Measurements from ENCODE around the gene CTNNA2. TPM values are rescaled to one million over a fixed set of nuclear protein-coding genes. Genes with fewer than 3 reads are reported as not detected.

CTNNA2 gene
- total RNA-seq, 1 experiment from 2014 or later = not detected

- peaks cover 4% of the 10 kb centered on the region; the same call in 1 of the 2 replicates for H3K27me3 ChIP-seq (ENCODE audit: insufficient read depth, low read depth)
- no peak overlapping the region for H3K4me3 ChIP-seq
- no peak overlapping the region for H3K27ac ChIP-seq
- H3K9me2 ChIP-seq (ENCODE audit: insufficient read depth) = no peaks in the 10 kb centered on the region; the same call in 1 of the 2 replicates
- no peak for DNase-seq
- H3K36me3 ChIP-seq (ENCODE audit: low read depth) = no peaks in the 10 kb centered on the region
- ChIA-PET POLR2A (ENCODE audit: unreplicated experiment) (no interaction called here), CTCF (no interaction called here)
- TF ChIP-seq, protein P1, sequence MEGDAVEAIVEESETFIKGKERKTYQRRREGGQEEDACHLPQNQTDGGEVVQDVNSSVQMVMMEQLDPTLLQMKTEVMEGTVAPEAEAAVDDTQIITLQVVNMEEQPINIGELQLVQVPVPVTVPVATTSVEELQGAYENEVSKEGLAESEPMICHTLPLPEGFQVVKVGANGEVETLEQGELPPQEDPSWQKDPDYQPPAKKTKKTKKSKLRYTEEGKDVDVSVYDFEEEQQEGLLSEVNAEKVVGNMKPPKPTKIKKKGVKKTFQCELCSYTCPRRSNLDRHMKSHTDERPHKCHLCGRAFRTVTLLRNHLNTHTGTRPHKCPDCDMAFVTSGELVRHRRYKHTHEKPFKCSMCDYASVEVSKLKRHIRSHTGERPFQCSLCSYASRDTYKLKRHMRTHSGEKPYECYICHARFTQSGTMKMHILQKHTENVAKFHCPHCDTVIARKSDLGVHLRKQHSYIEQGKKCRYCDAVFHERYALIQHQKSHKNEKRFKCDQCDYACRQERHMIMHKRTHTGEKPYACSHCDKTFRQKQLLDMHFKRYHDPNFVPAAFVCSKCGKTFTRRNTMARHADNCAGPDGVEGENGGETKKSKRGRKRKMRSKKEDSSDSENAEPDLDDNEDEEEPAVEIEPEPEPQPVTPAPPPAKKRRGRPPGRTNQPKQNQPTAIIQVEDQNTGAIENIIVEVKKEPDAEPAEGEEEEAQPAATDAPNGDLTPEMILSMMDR (conservative IDR thresholded peaks at IDR 0.05) = no peak
- TF ChIP-seq EZH2 (IDR thresholded peaks at IDR 0.05; ENCODE audit: low read depth) = no peak
- no peaks in the 10 kb centered on the region for H3K4me1 ChIP-seq (replicated peaks; ENCODE audit: insufficient read depth)
- no peaks in the 10 kb centered on the region for H3K79me2 ChIP-seq (ENCODE audit: low read depth)
- no peaks in the 10 kb centered on the region for H4K20me1 ChIP-seq (ENCODE audit: insufficient read depth)
- H3F3A ChIP-seq (ENCODE audit: insufficient read depth, low read depth) = no peaks in the 10 kb centered on the region
- H3K4me2 ChIP-seq = no peak overlapping the region
- no peak overlapping the region for H2AFZ ChIP-seq
- no TSS peak for BruUV-seq (replicated peaks)
- H3K9me3 ChIP-seq (ENCODE audit: insufficient read depth, low read depth) = no peaks in the 10 kb centered on the region
- intact Hi-C loops (cut with micrococcal nuclease; ENCODE audit: unreplicated experiment) = no loop called here
Measured at GRCh38 chr2:79831961-79832360, 319.1 kb downstream of the CTNNA2 start.

DNA sequence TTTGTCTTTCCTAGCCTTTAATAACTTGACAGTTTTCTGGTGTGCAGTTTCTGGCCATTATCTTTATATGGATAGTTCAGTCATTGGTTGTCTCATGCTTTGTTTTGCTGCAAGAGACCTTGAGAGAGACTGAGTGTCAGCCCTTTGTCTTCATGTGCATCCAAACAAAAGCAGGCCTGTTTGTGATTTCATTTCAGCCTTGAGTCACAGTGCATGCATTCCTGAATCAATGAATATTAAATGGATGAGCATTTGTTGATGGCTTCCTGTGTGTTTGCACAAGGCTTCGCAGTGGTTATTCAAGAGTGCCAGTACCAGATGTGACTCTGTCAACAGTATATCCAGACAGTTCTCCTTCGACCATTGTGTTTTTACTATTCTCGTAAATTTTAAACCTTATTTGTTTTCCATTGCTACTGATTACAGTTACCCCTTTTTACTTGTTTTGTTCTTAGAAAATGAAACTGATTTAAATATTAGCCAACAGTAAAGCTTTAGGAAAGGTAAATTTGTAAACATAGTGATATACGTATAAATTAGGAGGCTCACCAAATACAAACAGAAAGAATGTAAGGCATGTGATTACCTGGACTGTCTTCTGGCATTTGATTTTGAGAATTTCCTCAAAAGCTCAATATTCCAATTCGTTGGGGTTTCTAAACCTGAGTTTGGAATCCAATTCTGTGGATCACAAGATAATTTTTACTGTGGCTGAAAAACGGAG is 319.8 kb downstream of the CTNNA2 start:
- POLR2A ChIA-PET (ENCODE audit: unreplicated experiment) = no interaction called here
- Histone ChIP-seq H3K36me3 (ENCODE audit: low read depth) (no peaks in the 10 kb centered on the region), H2AFZ (no peak overlapping the region), H3K27me3 (ENCODE audit: insufficient read depth, low read depth) (peaks cover 3% of the 10 kb centered on the region; the same call in 1 of the 2 replicates), H3F3A (ENCODE audit: insufficient read depth, low read depth) (no peaks in the 10 kb centered on the region), H3K79me2 (ENCODE audit: low read depth) (no peaks in the 10 kb centered on the region), H3K9me2 (ENCODE audit: insufficient read depth) (no peaks in the 10 kb centered on the region; the same call in 1 of the 2 replicates), H3K4me2 (no peak overlapping the region), H3K27ac (no peak overlapping the region), H3K4me1 (replicated peaks; ENCODE audit: insufficient read depth) (no peaks in the 10 kb centered on the region), H3K9me3 (ENCODE audit: insufficient read depth, low read depth) (no peaks in the 10 kb centered on the region), H3K4me3 (no peak overlapping the region), H4K20me1 (ENCODE audit: insufficient read depth) (no peaks in the 10 kb centered on the region)
- CTCF ChIA-PET = no interaction called here
- DNase-seq = no peak
- intact Hi-C loops (cut with micrococcal nuclease; ENCODE audit: unreplicated experiment) = no loop called here
- no peak for TF ChIP-seq EZH2 (IDR thresholded peaks at IDR 0.05; ENCODE audit: low read depth)
- TF ChIP-seq, protein P1 (conservative IDR thresholded peaks at IDR 0.05) = no peak
- BruUV-seq (replicated peaks) = no TSS peak

- Histone ChIP-seq H3K4me2 (no peak overlapping the region), H3K27ac (no peak overlapping the region), H3K9me3 (ENCODE audit: insufficient read depth, low read depth) (no peaks in the 10 kb centered on the region), H2AFZ (no peak overlapping the region), H3K36me3 (ENCODE audit: low read depth) (no peaks in the 10 kb centered on the region), H3K9me2 (ENCODE audit: insufficient read depth) (no peaks in the 10 kb centered on the region), H3K27me3 (ENCODE audit: insufficient read depth, low read depth) (peaks cover 1% of the 10 kb centered on the region; the same call in 1 of the 2 replicates), H3F3A (ENCODE audit: insufficient read depth, low read depth) (no peaks in the 10 kb centered on the region), H3K79me2 (ENCODE audit: low read depth) (no peaks in the 10 kb centered on the region), H4K20me1 (ENCODE audit: insufficient read depth) (no peaks in the 10 kb centered on the region), H3K4me1 (replicated peaks; ENCODE audit: insufficient read depth) (no peaks in the 10 kb centered on the region), H3K4me3 (no peak overlapping the region)
- no TSS peak for BruUV-seq (replicated peaks)
- DNase-seq = no peak
- ChIA-PET POLR2A (ENCODE audit: unreplicated experiment) (no interaction called here), CTCF (no interaction called here)
- intact Hi-C loops (cut with micrococcal nuclease; ENCODE audit: unreplicated experiment) = no loop called here
- TF ChIP-seq EZH2 (IDR thresholded peaks at IDR 0.05; ENCODE audit: low read depth) = no peak
- TF ChIP-seq, protein P1 (conservative IDR thresholded peaks at IDR 0.05) = no peak
Measured at GRCh38 chr2:79833235-79833878, 320.5 kb downstream of the CTNNA2 start.

Measured in PC-9 (cell line).